ENCODE measurements around the gene SEMA3F.
"Not testable (repeated sequence)": the region's sequence is repeated elsewhere in the genome, so short reads cannot be mapped to it uniquely, and the experiment has no call there.

SEMA3F gene

GRCh38 chr3:50210510-50211367, 55.6 kb downstream of the SEMA3F start:
- no peak for DNase-seq (ENCODE audit: low read depth in 1 of 2, low spot score in 1 of 2)

GRCh38 chr3:50211368-50211717, 56.2 kb downstream of the SEMA3F start:
- DNase-seq (ENCODE audit: low read depth in 1 of 2, low spot score in 1 of 2), result not testable (repeated sequence)

DNA sequence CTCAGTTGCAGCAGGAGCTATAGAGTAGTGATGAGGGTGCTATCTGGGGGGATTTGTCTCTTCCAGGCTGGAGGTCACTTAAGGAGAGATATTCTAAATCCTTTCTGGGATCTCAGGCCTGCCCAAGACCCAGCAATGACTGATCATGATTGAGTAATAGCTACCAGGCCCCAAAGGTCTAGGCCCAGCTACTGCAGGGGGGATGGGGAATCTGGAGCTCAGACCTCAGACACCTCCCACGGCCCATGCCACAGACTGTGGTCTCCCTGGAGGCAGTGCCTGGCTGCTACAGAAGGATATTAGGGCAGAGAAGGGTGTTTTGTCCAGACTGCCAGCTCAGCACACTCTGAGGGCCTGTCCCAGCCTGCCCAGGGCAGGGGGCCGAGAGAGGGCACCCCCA, 56.8 kb downstream of the SEMA3F start:
- no peak for DNase-seq (ENCODE audit: low read depth in 1 of 2, low spot score in 1 of 2)

- DNase-seq (ENCODE audit: low read depth in 1 of 2, low spot score in 1 of 2), result no peak
Observed at GRCh38 chr3:50212502-50212901, 57.4 kb downstream of the SEMA3F start.

- DNase-seq (ENCODE audit: low read depth in 1 of 2, low spot score in 1 of 2), result no peak
Observed at GRCh38 chr3:50212971-50213370, 57.8 kb downstream of the SEMA3F start.

GRCh38 chr3:50213373-50213772, 58.2 kb downstream of the SEMA3F start:
- no peak for DNase-seq (ENCODE audit: low read depth in 1 of 2, low spot score in 1 of 2)

DNA sequence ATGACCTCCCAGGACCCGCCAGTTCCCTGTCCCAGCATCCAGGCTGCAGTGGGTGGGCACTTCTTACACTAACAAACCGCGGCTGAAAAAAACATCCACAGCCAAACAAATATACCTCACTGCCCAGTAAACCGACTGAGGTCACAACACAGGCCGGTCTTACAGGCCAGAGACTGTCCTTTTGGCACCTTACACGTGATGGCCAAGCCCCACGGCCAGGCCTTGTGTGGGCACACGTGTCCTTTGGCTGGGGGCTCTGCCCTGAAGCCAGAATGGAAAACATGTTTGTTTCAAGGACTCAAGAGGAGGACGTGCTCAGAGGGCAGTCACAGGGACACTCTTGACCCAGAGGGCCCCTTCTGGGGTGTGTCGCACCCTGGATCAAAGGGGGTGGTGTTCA, 59.7 kb downstream of the SEMA3F start:
- no peak for DNase-seq (ENCODE audit: low read depth in 1 of 2, low spot score in 1 of 2)

- DNase-seq (ENCODE audit: low read depth in 1 of 2, low spot score in 1 of 2), result no peak
Observed at GRCh38 chr3:50215529-50215928, 60.4 kb downstream of the SEMA3F start.

GRCh38 chr3:50217681-50218080, 62.6 kb downstream of the SEMA3F start:
- no peak for DNase-seq (ENCODE audit: low read depth in 1 of 2, low spot score in 1 of 2)

DNA sequence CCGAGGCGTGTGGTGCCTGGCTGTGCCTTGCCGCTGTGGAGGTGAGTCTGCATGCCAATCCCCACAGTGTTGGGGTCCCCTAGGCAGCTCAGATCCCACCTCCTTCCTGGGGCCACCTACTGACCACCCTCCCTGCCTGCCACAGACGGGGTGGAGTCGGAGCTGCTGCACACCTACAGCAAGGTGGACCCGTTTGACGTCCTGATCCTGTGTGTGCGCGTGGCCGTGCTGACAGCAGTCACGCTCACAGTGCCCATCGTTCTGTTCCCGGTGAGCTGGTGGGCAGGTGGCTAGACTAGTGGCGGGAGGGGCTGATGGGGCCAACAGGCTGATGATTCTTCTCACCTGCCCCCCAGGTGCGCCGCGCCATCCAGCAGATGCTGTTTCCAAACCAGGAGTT, 63.3 kb downstream of the SEMA3F start:
- no peak for DNase-seq (ENCODE audit: low read depth in 1 of 2, low spot score in 1 of 2)

DNA sequence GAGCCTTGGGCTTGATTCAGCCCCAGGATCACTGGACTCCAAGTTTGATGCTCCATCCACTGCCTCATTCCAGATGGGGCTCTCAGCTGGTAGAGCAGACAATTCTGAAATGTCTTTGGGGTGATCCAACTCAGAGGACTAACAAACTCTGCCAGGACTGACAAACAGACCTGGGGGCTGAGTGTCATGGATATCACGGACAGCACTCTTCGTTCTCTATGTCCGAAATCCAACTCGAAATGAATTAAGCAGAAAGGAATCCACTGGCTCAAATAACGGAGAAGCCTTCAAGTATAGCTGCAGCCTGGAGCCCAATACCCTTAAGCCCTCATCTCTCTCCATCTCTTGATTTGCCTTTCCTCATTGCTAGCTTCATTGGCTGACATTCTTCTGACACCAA, 64.2 kb downstream of the SEMA3F start:
- no peak for DNase-seq (ENCODE audit: low read depth in 1 of 2, low spot score in 1 of 2)

DNA sequence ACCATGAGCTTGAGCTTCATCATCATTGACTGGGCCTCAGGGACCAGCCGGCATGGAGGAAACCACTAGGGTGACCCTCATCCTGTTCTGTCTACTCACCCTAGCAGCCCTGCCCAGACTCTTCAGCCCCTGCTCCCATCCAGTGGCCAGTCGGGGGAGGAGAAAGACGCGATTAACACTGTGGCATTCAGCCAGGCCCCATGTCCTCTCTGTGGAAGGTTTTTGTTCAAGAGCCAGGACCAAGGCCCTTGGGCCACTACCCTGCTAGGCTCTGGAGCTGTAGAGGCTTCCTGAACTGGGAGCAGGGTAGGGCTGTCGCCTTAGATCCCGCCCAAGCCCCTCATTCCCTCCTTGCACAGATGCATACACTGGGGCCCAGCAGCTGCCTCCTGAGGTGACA, 65.0 kb downstream of the SEMA3F start:
- no peak for DNase-seq (ENCODE audit: low read depth in 1 of 2, low spot score in 1 of 2)

DNA sequence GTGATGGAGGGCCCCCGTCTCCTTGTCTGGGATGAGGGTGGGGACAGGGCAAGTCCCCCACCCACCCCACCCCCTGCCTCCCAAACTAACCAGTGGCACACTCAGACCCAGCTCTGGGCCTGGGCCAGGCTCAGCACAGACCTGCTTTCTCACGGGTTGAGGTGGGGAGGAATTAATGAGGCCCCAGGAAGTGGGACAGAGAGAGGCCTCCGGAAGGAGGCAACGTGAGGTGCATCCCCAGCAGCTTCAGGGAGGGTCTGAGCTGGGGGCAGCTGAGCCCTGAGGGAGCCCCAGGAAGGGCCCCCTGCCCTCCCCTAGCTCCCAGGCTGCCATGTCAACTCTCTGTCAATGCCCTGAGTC, 65.9 kb downstream of the SEMA3F start:
- DNase-seq (ENCODE audit: low read depth in 1 of 2, low spot score in 1 of 2), result no peak

DNA sequence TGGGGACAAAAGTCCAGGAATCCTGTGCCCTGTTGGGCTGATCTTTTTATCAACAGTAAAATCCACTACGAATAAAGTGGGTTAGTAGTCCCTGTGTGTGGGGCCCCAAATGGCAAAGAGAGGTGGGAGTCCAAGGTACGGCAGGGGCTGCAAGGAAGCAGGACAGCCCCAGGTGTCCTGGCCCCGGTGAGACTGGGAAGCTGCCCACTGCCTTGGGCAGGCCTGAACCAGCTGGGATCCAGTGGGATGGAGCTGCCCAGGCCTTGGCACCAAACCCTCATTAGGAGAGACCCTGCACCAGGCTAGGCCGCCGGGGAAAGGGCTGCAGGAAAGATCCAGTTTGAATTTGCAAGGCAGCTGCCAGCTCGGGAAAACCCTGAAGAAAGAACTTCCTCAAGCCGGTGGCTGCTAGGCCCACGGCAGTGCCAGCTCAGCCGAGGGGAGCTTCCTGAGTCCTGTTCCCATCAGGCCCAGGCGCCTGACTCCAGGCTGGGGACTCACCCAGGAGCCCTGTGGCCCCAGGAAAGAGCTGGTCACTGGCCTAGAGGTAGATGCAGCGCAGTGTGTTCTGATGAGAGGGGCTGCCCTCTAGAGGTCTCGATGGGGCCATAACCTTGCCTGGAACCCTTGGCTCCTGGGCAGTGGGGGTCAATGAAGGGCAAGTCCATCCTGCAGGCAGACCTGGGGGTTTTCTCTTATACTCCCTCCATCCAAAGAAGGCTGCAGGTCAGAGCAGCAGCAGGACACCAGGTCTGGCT, 66.5 kb downstream of the SEMA3F start:
- DNase-seq (ENCODE audit: low read depth in 1 of 2, low spot score in 1 of 2), result no peak

GRCh38 chr3:50222169-50222528, 67.0 kb downstream of the SEMA3F start:
- DNase-seq (ENCODE audit: low read depth in 1 of 2, low spot score in 1 of 2), result no peak

- no peak for DNase-seq (ENCODE audit: low read depth in 1 of 2, low spot score in 1 of 2)
Observed at GRCh38 chr3:50224639-50225038, 69.5 kb downstream of the SEMA3F start.

- DNase-seq (ENCODE audit: low read depth in 1 of 2, low spot score in 1 of 2), result no peak
Observed at GRCh38 chr3:50226888-50227389, 71.8 kb downstream of the SEMA3F start.

DNA sequence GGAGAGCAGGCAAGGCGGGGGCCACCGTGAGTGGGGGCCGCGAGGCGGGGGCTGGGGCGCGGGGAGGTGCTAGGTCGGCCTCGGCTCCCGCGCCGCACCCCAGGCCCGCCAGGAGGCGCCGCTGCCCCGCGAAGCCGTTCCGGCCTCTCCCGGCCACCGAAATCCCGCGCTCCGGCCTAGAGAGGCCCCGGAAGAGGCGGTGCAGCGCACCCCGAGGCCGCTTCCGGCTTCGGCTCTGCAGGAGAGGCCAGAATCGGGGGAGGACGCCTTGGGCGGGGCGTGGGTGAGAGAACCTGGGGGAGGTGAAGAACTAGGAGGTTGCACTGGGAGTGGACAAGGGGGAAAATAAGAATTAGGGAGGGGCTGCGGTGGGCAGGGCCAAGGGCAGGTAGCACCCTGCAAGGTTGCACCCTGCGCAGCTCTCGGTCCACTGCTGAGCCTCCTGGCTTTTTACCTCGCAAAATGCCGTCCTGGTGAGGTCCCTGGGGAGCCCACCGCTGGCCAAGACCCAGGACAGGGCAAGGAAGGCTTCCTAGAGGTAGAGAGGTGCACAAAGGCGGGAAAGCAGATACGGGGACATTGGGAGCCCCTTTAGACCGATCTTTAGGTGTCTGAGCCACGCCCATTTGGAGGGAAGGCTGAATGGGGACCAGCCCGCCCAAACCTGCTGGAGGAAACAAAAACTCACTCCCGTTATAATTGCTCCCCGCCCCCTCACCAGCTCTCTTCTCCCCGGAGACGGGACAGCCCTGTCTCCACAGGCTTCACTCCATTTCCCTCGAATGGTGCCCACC, 72.5 kb downstream of the SEMA3F start:
- peak; percentile 81 to 88 for DNase-seq (ENCODE audit: low read depth in 1 of 2, low spot score in 1 of 2)

DNA sequence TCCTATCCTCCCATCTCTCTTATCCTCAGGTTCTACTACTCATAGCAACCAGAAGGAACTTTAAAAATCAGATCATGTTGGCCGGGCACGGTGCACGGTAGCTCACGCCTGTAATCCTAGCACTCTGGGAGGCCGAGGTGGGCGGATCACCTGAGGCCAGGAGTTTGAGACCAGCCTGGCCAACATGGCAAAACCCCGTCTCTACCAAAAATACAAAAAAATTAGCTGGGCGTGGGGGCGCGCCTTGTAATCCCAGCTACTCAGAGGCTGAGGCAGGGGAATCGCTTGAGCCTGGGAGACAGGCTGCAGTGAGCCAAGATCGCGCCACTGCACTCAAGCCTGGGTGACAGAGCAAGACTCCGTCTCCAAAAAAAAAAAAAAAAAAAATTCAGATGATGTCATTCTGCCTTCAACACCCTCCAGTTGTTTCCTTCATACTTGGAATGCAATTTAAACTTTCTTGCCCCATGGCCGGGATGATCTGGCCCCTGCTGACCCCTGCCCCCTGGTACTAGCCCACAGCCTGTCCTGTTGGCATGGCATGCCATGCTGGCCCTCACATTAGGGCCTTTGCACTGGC, 73.2 kb downstream of the SEMA3F start:
- not testable (repeated sequence) for DNase-seq (ENCODE audit: low read depth in 1 of 2, low spot score in 1 of 2)

DNA sequence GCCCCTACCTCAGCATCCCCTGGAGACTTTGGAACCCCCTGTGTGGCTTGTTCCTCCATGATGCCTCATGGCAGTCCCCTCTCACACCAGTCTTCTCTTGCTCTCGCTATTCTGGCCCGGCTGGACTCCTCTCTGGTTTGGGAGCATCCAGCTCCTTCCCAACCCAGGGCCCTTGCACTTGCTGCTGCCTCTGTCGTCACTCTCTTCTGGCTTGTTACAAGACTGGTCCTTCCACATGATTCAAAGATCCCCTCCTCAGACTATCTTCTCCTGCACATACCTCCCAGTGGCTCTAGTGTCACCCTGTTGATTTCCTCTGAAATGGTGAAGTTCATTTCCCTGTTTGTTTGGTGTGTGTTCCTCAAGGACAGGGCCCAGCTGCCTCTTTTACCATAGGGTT, 74.4 kb downstream of the SEMA3F start:
- DNase-seq (ENCODE audit: low read depth in 1 of 2, low spot score in 1 of 2), result no peak

DNA sequence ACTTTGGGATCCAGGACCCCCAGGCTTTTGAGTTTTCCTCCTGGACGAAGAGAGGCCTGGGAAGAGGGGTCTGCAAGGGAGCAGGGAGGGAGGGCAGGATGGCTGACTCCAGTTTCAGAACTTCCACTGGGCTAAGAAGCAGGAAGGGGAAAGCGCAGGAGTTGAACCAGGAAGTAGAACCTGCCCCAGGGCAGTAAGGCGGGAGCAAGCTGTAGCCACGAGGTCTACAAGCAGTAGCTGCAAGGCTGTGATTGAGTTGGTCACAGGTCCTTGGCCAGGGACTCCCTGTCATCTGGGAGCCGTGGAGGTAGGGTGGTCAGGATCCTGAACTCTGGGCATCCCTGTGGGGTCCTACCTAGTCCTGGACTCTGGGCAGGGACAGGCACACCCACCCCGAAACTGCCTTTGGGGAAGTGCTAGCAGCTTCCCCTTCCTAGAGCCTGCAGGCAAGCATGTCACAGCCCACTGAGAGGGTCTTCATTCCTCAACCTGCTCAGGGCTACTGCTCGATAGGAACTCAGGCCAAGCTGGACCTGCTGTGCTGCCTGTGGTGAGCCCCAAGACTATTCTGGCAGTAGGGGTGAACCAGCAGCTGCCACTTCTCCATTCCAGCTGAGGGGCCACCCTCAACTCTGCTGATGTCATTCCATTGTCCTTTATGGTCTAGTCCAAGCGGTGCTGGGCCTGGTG, 75.1 kb downstream of the SEMA3F start:
- DNase-seq (ENCODE audit: low read depth in 1 of 2, low spot score in 1 of 2), result no peak
